MCF 10A (cell line): ENCODE data around the gene HCFC1. TPM values are rescaled to one million over a fixed set of nuclear protein-coding genes. Genes with fewer than 3 reads are reported as not detected.

ENCODE experiments used
- BruUV-seq: library from RNA; stranded (reverse); fragments of 400-500 nt; replicated peaks from 2 replicates; lab custom pipeline; 2021; lab: Mats Ljungman, UMichigan
- CTCF ChIA-PET: fragments of 300-600 bp; sonication (Branson Sonifier 250); formaldehyde crosslinking; extraction: SDS; loops from one replicate; lab custom pipeline; 2021; ENCODE audit warnings: antibody characterized with exemption, inconsistent platforms; lab: Yijun Ruan, JAX
- POLR2A ChIA-PET: fragments of 300-600, 350-650 bp; sonication (Branson Sonifier 250); formaldehyde crosslinking; extraction: SDS; loops from one replicate; lab custom pipeline; 2020; ENCODE audit warnings: antibody characterized with exemption, inconsistent platforms; lab: Yijun Ruan, JAX
- DNase-seq: peaks from one replicate; pipeline ENCODE4 v3.0.0-alpha.2; 2018; ENCODE audit not compliant: unreplicated experiment
- H3K27ac Mint-ChIP-seq: one replicate; pipeline ENCODE4 v1.8.0; 2022; ENCODE audit warnings: mild to moderate bottlenecking, low read depth, mixed read lengths; ENCODE audit not compliant: unreplicated experiment
- H3K27me3 Mint-ChIP-seq: one replicate; pipeline ENCODE4 v1.8.0; 2022; ENCODE audit warnings: mixed read lengths; ENCODE audit not compliant: insufficient read depth, unreplicated experiment
- H3K36me3 Mint-ChIP-seq: one replicate; pipeline ENCODE4 v1.8.0; 2022; ENCODE audit warnings: mild to moderate bottlenecking, moderate library complexity, mixed read lengths; ENCODE audit not compliant: insufficient read depth, unreplicated experiment
- H3K4me1 Mint-ChIP-seq: one replicate; pipeline ENCODE4 v1.8.0; 2022; ENCODE audit warnings: mixed read lengths; ENCODE audit not compliant: insufficient read depth, unreplicated experiment
- H3K4me3 Mint-ChIP-seq: one replicate; pipeline ENCODE4 v1.8.0; 2022; ENCODE audit warnings: mild to moderate bottlenecking, moderate library complexity, mixed read lengths; ENCODE audit not compliant: unreplicated experiment
- H3K9me3 Mint-ChIP-seq: one replicate; pipeline ENCODE4 v1.8.0; 2022; ENCODE audit warnings: mixed read lengths; ENCODE audit not compliant: unreplicated experiment
- intact Hi-C: fragments of 100-400 bp; cut with micrococcal nuclease; formaldehyde crosslinking; loops from 2 replicates; pipeline ENCODE4 v1.14.1; 2022
- total RNA-seq: library from RNA; stranded (reverse); gene quantifications from 2 replicates; pipeline ENCODE4 v1.2.3, GENCODE V29; 2022
- TF ChIP-seq, protein P1 (sequence below): fragments of 200-600 bp; IDR thresholded peaks from one replicate; pipeline ENCODE4 v1.8.0; 2022; ENCODE audit warnings: antibody characterized with exemption, mild to moderate bottlenecking; ENCODE audit not compliant: unreplicated experiment

Gene HCFC1
- total RNA-seq, 1 experiment from 2014 or later = 44.5 TPM

DNA sequence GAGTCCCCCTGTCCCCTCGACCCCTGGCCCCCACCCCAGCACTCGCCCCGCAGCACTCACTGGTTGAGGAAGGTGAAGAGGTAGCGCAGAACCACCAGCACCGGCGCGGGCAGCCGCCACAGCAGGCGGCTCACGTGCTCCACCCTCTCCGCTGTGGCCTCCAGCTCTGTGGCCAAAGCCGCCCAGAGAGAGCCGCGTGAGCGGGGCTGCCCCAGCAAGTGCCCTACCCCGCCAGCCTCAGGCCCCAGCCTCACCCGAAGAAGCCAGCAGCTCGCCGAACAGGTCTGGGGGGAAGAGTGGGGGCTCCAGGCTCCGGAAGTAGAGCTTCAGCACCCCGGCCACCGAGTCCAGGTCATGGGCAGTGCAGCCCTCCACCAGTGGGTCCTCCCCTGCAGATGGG lies 61.2 kb downstream of the HCFC1 start:
- Mint-ChIP-seq H3K27me3 (peaks cover 14% of the 10 kb centered on the region), H3K36me3 (no peaks in the 10 kb centered on the region), H3K9me3 (no peaks in the 10 kb centered on the region), H3K27ac (no peak overlapping the region), H3K4me1 (no peaks in the 10 kb centered on the region), H3K4me3 (no peak overlapping the region)
- no peak for DNase-seq
- intact Hi-C loops = no loop called here
- TF ChIP-seq, protein P1, sequence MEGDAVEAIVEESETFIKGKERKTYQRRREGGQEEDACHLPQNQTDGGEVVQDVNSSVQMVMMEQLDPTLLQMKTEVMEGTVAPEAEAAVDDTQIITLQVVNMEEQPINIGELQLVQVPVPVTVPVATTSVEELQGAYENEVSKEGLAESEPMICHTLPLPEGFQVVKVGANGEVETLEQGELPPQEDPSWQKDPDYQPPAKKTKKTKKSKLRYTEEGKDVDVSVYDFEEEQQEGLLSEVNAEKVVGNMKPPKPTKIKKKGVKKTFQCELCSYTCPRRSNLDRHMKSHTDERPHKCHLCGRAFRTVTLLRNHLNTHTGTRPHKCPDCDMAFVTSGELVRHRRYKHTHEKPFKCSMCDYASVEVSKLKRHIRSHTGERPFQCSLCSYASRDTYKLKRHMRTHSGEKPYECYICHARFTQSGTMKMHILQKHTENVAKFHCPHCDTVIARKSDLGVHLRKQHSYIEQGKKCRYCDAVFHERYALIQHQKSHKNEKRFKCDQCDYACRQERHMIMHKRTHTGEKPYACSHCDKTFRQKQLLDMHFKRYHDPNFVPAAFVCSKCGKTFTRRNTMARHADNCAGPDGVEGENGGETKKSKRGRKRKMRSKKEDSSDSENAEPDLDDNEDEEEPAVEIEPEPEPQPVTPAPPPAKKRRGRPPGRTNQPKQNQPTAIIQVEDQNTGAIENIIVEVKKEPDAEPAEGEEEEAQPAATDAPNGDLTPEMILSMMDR = no peak
- BruUV-seq = no TSS peak
- POLR2A ChIA-PET = interaction anchor here (0.6 to 1.0 kb wide), 2 partner anchors 12 to 35 kb away, joined by 3 read pairs; no protein-coding TSS in a partner anchor
- CTCF ChIA-PET = interaction anchor here (0.6 to 5.0 kb wide), 4 partner anchors 12 to 249 kb away, joined by 4 to 31 read pairs (median 4); no protein-coding TSS in a partner anchor

DNA sequence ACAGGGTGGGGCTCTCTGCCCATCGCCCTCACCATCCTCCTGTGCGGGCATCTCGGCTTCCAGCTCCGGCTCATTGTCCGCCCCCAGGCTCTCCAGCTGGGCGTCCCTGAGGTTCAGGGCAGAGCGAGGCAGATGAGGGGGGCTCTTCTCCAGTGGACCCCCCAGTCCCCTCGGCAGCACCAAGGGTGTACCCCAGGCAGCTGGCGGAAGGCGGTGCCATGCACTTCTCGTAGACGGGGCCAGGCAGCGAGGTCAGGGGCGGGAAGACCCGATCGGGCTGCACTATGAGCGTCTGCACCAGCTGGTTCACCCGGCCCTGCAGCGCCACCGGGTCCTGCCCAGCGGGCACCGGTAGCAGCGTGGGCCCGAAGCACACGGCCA lies 61.6 kb downstream of the HCFC1 start:
- peaks cover 14% of the 10 kb centered on the region for H3K27me3 Mint-ChIP-seq
- CTCF ChIA-PET = interaction anchor here (1.0 to 5.0 kb wide), 3 partner anchors 12 to 86 kb away, joined by 4 to 31 read pairs (median 4); no protein-coding TSS in a partner anchor

DNA sequence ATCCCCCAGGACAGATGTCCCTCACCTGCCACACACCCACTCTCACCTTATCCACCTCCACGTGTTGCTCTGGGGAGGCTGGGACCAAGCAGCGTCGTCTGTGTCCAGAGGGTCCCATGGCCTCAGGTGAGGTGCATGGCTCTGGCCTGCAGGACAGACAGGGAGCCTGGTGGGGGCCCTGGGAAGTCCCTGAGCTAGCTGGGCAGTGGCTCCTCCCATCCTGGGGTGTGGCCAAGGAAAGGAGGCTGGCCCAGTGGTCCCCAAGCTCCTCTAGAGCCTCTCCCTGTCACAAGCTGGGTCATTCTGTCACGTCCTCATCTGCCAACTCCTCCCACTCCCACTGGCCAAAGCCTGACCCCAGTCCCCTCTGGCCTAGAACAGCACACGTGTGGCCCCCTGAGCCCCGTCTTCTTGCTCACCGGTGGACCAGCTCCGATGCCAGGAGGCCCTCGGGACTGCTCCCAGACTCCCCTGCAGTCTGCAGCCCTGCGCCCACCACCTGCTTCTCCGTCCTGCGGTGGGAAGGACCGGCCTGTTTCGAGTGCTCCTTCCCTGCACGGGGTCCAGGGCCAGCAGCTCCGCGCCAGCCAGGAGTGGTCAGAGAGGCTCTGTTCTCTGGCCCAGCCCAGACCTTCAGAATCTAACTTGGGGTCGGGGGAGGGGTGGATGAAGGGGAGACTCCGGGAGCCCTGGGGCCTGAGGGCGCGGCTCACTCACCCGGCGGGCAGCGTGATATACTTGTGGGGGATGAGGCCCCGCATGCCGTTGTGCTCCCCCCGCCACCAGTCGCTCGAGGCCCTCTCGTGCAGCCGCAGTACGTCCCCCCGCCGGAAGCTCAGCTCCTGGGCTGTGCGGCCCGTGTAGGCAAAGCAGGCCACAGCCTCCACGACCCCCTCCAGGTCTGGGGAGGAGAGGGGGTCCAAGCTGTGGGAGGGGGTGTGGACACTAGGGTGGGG lies 62.3 kb downstream of the HCFC1 start:
- POLR2A ChIA-PET = no interaction called here
- H3K9me3 Mint-ChIP-seq = no peaks in the 10 kb centered on the region
- no TSS peak for BruUV-seq
- CTCF ChIA-PET = interaction anchor here (0.6 to 5.0 kb wide), 3 partner anchors 13 to 202 kb away, joined by 3 to 31 read pairs (median 17); no protein-coding TSS in a partner anchor
- H3K27me3 Mint-ChIP-seq = peaks cover 14% of the 10 kb centered on the region
- H3K4me1 Mint-ChIP-seq = no peaks in the 10 kb centered on the region
- H3K27ac Mint-ChIP-seq = no peak overlapping the region
- DNase-seq = no peak
- no peaks in the 10 kb centered on the region for H3K36me3 Mint-ChIP-seq
- H3K4me3 Mint-ChIP-seq = no peak overlapping the region
- TF ChIP-seq, protein P1 = no peak
- intact Hi-C loops = no loop called here

More for the DNA sequence above, 61.6 kb downstream of the HCFC1 start:
- Mint-ChIP-seq H3K27ac (no peak overlapping the region), H3K4me3 (no peak overlapping the region), H3K36me3 (no peaks in the 10 kb centered on the region), H3K4me1 (no peaks in the 10 kb centered on the region), H3K9me3 (no peaks in the 10 kb centered on the region)
- DNase-seq = no peak
- intact Hi-C loops = no loop called here
- TF ChIP-seq, protein P1 = no peak
- POLR2A ChIA-PET = interaction anchor here (0.6 kb wide), 1 partner anchor 36 kb away, joined by 3 read pairs; no protein-coding TSS in a partner anchor
- no TSS peak for BruUV-seq

DNA sequence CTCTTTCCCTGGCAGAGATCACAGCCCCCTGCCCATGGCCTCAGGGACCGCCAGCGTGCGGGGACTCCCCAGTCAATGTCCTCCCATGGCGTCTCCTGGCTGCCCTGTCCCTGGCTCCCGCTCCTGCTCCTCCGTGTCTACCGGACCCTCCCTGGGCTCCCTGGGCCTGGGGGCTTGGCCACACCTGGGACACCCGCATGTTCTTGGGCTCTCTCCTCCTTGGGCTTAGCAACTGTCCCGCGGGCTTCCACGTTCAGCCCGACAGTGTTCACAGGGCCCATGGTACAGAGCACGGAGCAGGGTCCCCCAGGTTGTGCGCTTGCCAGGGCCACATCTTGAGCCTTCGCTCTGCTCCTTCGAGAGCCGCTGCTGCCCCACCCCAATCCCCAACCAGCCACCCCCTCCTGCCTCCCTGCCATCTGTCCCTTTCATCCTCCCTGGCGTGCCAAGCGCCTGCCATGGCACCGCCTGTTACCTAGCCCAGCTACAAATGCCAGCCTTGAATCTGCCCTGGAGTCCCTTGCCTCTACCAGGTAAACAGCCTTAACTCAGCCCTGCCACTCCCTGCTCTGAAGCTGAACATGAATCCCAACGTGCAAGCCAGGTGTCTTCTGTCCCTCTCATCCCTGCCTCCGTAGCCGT lies 63.3 kb downstream of the HCFC1 start:
- ChIA-PET CTCF (interaction anchor here (0.6 to 2.6 kb wide), 3 partner anchors 14 to 201 kb away, joined by 3 to 17 read pairs (median 5); no protein-coding TSS in a partner anchor), POLR2A (no interaction called here)
- peaks cover 20% of the 10 kb centered on the region for H3K27me3 Mint-ChIP-seq
- DNase-seq = no peak
- no peak overlapping the region for H3K27ac Mint-ChIP-seq
- intact Hi-C loops = no loop called here
- BruUV-seq = no TSS peak
- TF ChIP-seq, protein P1 = no peak
- no peaks in the 10 kb centered on the region for H3K36me3 Mint-ChIP-seq
- H3K9me3 Mint-ChIP-seq = no peaks in the 10 kb centered on the region
- no peak overlapping the region for H3K4me3 Mint-ChIP-seq
- no peaks in the 10 kb centered on the region for H3K4me1 Mint-ChIP-seq
